Tibial nerve (tissue), 3 donors: Measurements from ENCODE around the gene SMTNL1.

Experiments used
- CTCF ChIP-seq, 5 experiments: fragments of 200-600 bp in 3 of 5; fragments of 450-650 bp in 2 of 5; sonication (generic) in 3 of 5; IDR thresholded peaks; one replicate each; pipeline ENCODE4 v1.5.1; 2016 to 2019; ENCODE audit warnings: antibody characterized with exemption in 5 of 5, mild to moderate bottlenecking in 3 of 5, moderate library complexity in 2 of 5
- POLR2A ChIP-seq, 2 donors: fragments of 450-650 bp; IDR thresholded peaks; one replicate each; pipeline ENCODE4 v1.6.1; 2017; ENCODE audit warnings: antibody characterized with exemption in 2 of 2, mild to moderate bottlenecking in 2 of 2, moderate library complexity in 2 of 2

- TF ChIP-seq CTCF (IDR thresholded peaks at IDR 0.05), result peak in 3 of 5 experiments; percentile 88 to 96 (median 89)
- TF ChIP-seq POLR2A (IDR thresholded peaks at IDR 0.05), result no peak
These were observed 30.3 kb downstream of the SMTNL1 start, which contains the start of gene UBE2L6 for GRCh38 chr11:57567515-57568329.
